ENCODE data around the gene MYRF. TPM values are rescaled to one million over a fixed set of nuclear protein-coding genes. Genes with fewer than 3 reads are reported as not detected.

MYRF gene
- total RNA-seq, 1 donor from 2014 or later = 1.9 TPM

DNA sequence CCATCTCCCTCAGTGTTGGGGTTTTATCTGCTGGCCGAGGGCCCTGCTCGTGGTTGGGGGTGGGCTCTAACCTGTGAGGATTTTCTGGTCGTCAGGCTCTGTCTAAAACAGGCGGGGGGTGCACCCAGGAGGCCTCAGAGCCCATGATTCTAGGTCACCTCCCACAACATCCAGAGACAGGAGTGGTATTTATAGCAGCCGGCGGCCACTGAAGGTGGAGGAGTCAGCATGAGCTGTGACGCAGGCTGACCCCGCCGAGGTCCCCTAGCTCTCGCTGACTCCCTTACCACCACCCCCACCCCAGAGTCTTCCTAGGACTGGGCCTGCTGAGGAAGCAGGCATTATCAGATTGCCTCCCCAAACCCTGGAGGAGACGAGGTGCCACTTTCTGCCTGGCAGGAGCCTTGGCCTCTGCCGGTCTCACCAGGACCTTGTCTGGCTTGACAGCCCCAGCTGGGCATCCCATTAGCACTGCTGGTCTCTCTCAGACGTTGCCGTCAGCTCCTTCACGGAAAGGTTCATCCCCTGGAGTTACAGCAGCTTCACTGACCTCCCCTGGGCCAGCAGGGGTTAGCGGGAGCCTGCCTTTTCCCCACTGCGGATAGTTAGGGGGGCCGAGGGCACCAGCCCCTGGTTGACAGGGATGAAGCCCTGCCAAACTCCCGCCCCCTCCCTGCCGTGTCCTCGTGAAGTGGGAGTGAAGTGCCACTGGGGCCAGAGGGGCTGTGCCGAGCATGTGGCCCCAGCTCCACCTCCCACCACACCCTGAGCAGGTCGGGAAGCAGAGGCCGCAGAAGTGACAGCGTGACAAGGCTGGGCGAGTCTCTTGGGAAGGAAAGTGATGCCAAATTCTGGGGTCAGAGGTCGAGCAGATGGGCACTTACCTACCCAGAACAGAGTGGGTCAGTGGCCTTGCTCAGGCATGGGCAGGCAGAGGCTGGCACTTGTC is 45.7 kb upstream of the MYRF start:
- TF ChIP-seq EZH2 (IDR thresholded peaks at IDR 0.05) = no peak
- no peak for TF ChIP-seq EZH2phosphoT487 (IDR thresholded peaks at IDR 0.05)
- TF ChIP-seq, protein P1, sequence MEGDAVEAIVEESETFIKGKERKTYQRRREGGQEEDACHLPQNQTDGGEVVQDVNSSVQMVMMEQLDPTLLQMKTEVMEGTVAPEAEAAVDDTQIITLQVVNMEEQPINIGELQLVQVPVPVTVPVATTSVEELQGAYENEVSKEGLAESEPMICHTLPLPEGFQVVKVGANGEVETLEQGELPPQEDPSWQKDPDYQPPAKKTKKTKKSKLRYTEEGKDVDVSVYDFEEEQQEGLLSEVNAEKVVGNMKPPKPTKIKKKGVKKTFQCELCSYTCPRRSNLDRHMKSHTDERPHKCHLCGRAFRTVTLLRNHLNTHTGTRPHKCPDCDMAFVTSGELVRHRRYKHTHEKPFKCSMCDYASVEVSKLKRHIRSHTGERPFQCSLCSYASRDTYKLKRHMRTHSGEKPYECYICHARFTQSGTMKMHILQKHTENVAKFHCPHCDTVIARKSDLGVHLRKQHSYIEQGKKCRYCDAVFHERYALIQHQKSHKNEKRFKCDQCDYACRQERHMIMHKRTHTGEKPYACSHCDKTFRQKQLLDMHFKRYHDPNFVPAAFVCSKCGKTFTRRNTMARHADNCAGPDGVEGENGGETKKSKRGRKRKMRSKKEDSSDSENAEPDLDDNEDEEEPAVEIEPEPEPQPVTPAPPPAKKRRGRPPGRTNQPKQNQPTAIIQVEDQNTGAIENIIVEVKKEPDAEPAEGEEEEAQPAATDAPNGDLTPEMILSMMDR (IDR thresholded peaks at IDR 0.05) = no peak
- no peak overlapping the region for H3K4me3 Mint-ChIP-seq
- peaks cover 10% of the 10 kb centered on the region for H3K4me1 Mint-ChIP-seq
- no peak for DNase-seq (ENCODE audit: low spot score)
- H3K9ac ChIP-seq = no peak overlapping the region
- no peaks in the 10 kb centered on the region for H3K9me3 Mint-ChIP-seq
- peaks cover 22% of the 10 kb centered on the region for H3K4me1 ChIP-seq
- no peaks in the 10 kb centered on the region for H3K9me3 ChIP-seq (ENCODE audit: low read depth)
- H3K27ac Mint-ChIP-seq = peak overlapping the region; percentile 33
- H2AFZ ChIP-seq (replicated peaks) = no peak overlapping the region
- H3K27me3 Mint-ChIP-seq (ENCODE audit: insufficient read depth, low read depth) = peaks cover 7% of the 10 kb centered on the region
- H3F3A ChIP-seq (ENCODE audit: low read depth) = no peaks in the 10 kb centered on the region
- H3K79me2 ChIP-seq (ENCODE audit: low read depth) = no peaks in the 10 kb centered on the region
- no peaks in the 10 kb centered on the region for H3K36me3 Mint-ChIP-seq
- no peak overlapping the region for H3K4me2 ChIP-seq
- H3K27me3 ChIP-seq = no peaks in the 10 kb centered on the region
- H3K27ac ChIP-seq = no peak overlapping the region
- H4K20me1 ChIP-seq (ENCODE audit: low read depth) = no peaks in the 10 kb centered on the region
- H3K4me3 ChIP-seq = no peak overlapping the region
- H3K36me3 ChIP-seq = no peaks in the 10 kb centered on the region

GRCh38 chr11:61707574-61707973 is 44.9 kb upstream of the MYRF start:
- Mint-ChIP-seq H3K4me3 (no peak overlapping the region), H3K4me1 (peaks cover 14% of the 10 kb centered on the region), H3K27me3 (ENCODE audit: insufficient read depth, low read depth) (peaks cover 4% of the 10 kb centered on the region), H3K27ac (no peak overlapping the region), H3K9me3 (no peaks in the 10 kb centered on the region), H3K36me3 (no peaks in the 10 kb centered on the region)
- Histone ChIP-seq H3K4me2 (no peak overlapping the region), H2AFZ (replicated peaks) (no peak overlapping the region), H3F3A (ENCODE audit: low read depth) (no peaks in the 10 kb centered on the region), H3K9me3 (ENCODE audit: low read depth) (no peaks in the 10 kb centered on the region), H3K4me1 (peaks cover 22% of the 10 kb centered on the region), H3K9ac (no peak overlapping the region), H4K20me1 (ENCODE audit: low read depth) (no peaks in the 10 kb centered on the region), H3K27ac (no peak overlapping the region), H3K27me3 (no peaks in the 10 kb centered on the region), H3K36me3 (no peaks in the 10 kb centered on the region), H3K4me3 (no peak overlapping the region), H3K79me2 (ENCODE audit: low read depth) (no peaks in the 10 kb centered on the region)
- DNase-seq (ENCODE audit: low spot score) = no peak
- TF ChIP-seq, protein P1 (IDR thresholded peaks at IDR 0.05) = no peak
- no peak for TF ChIP-seq EZH2 (IDR thresholded peaks at IDR 0.05)
- no peak for TF ChIP-seq EZH2phosphoT487 (IDR thresholded peaks at IDR 0.05)

- H3K4me1 Mint-ChIP-seq = peaks cover 26% of the 10 kb centered on the region
- Histone ChIP-seq H3K27ac (no peak overlapping the region), H3K9me3 (ENCODE audit: low read depth) (no peaks in the 10 kb centered on the region), H3K36me3 (no peaks in the 10 kb centered on the region), H2AFZ (replicated peaks) (no peak overlapping the region), H3K4me3 (no peak overlapping the region), H4K20me1 (ENCODE audit: low read depth) (no peaks in the 10 kb centered on the region), H3K4me2 (no peak overlapping the region), H3K9ac (no peak overlapping the region), H3K27me3 (no peaks in the 10 kb centered on the region), H3K79me2 (ENCODE audit: low read depth) (no peaks in the 10 kb centered on the region), H3K4me1 (peaks cover 28% of the 10 kb centered on the region), H3F3A (ENCODE audit: low read depth) (peaks cover 8% of the 10 kb centered on the region)
- no peak for DNase-seq (ENCODE audit: low spot score)
- H3K36me3 Mint-ChIP-seq = no peaks in the 10 kb centered on the region
- H3K27ac Mint-ChIP-seq = no peak overlapping the region
- H3K4me3 Mint-ChIP-seq = no peak overlapping the region
- no peaks in the 10 kb centered on the region for H3K9me3 Mint-ChIP-seq
- peaks cover 5% of the 10 kb centered on the region for H3K27me3 Mint-ChIP-seq (ENCODE audit: insufficient read depth, low read depth)
- TF ChIP-seq EZH2phosphoT487 (IDR thresholded peaks at IDR 0.05) (no peak), EZH2 (IDR thresholded peaks at IDR 0.05) (no peak)
- TF ChIP-seq, protein P1 (IDR thresholded peaks at IDR 0.05) = no peak
Observed at GRCh38 chr11:61709110-61709509, 43.3 kb upstream of the MYRF start.

All from neural progenitor cell (in vitro differentiated cells).